GM12878 (cell line): ENCODE measurements around the gene MAP2K2. TPM values are rescaled to one million over a fixed set of nuclear protein-coding genes. Genes with fewer than 3 reads are reported as not detected.

Experiments used
- ATAC-seq: fragments of 200-7000 bp; cut with Tn5 transposase; 3 replicates; pipeline ENCODE4 v1.9.1; 2020; ENCODE audit warnings: mild to moderate bottlenecking, moderate library complexity
- BruUV-seq: library from RNA; stranded (reverse); fragments of 400-500 nt; replicated peaks from 2 replicates; lab custom pipeline; 2021; lab: Mats Ljungman, UMichigan
- CTCF ChIA-PET: fragments of 300-600 bp; sonication (Branson Sonifier 250); formaldehyde crosslinking; extraction: SDS; loops from one replicate; lab custom pipeline; 2021; ENCODE audit warnings: inconsistent platforms; lab: Yijun Ruan, JAX
- POLR2A ChIA-PET: fragments of 350-600 bp; formaldehyde crosslinking; extraction: SDS; loops from one replicate; lab custom pipeline; 2021; ENCODE audit warnings: inconsistent platforms; lab: Charles Lee
- RAD21 ChIA-PET: fragments of 300-600 bp; sonication (Branson Sonifier 250); formaldehyde crosslinking; loops from one replicate; lab custom pipeline; 2023; ENCODE audit warnings: antibody characterized with exemption; ENCODE audit not compliant: unreplicated experiment; lab: Charles Lee
- SMC1A ChIA-PET: fragments of 300-600 bp; sonication (Branson Sonifier 250); formaldehyde crosslinking; loops from one replicate; lab custom pipeline; 2023; ENCODE audit not compliant: unreplicated experiment, uncharacterized antibody; lab: Charles Lee
- DNase-seq: peaks from one replicate; pipeline ENCODE4 v3.0.0-alpha.2; 2011; ENCODE audit warnings: low read depth, low spot score
- FAIRE-seq: peaks from 3 replicates; lab custom pipeline; 2011; peaks lifted over from hg19 to GRCh38; lab: Jason Lieb, UNC
- H2AFZ ChIP-seq: 2 replicates; pipeline ENCODE4 v1.6.0; 2011; ENCODE audit warnings: low read depth, low read length, control low read depth; ENCODE audit not compliant: control insufficient read depth
- H3K27ac ChIP-seq: 2 replicates; pipeline ENCODE4 v1.5.1; 2011; ENCODE audit warnings: control low read depth; ENCODE audit not compliant: control insufficient read depth, insufficient read depth
- H3K27me3 ChIP-seq, 2 experiments: replicated peaks in 1 of 2; 2 replicates each; pipeline versions ENCODE4 v1.6.0 to v1.6.1; 2011; ENCODE audit warnings: low read length in 1 of 2; ENCODE audit not compliant: control insufficient read depth in 2 of 2, insufficient read depth in 2 of 2
- H3K36me3 ChIP-seq, 2 experiments: 2 replicates each; pipeline ENCODE4 v1.5.1; 2011; ENCODE audit warnings: low read length in 1 of 2; ENCODE audit not compliant: control insufficient read depth in 2 of 2, insufficient read depth in 2 of 2
- H3K4me1 ChIP-seq: 2 replicates; pipeline ENCODE4 v1.6.1; 2011; ENCODE audit warnings: mild to moderate bottlenecking, low read length, moderate library complexity, mixed read lengths; ENCODE audit not compliant: control insufficient read depth, insufficient read depth
- H3K4me2 ChIP-seq: 2 replicates; pipeline ENCODE4 v1.6.0; 2011; ENCODE audit warnings: control low read depth; ENCODE audit not compliant: control insufficient read depth, insufficient read depth
- H3K4me3 ChIP-seq: fragments of 200-600 bp; sonication (generic); 2 replicates; pipeline ENCODE4 v1.5.1; 2016
- H3K79me2 ChIP-seq: 2 replicates; pipeline ENCODE4 v1.6.0; 2011; ENCODE audit warnings: low read length; ENCODE audit not compliant: control insufficient read depth, insufficient read depth
- H3K9ac ChIP-seq: 2 replicates; pipeline ENCODE4 v1.8.0; 2011; ENCODE audit warnings: low read length, control low read depth, mixed read lengths; ENCODE audit not compliant: control insufficient read depth, insufficient read depth
- H3K9me3 ChIP-seq: replicated peaks from 3 replicates; pipeline ENCODE4 v1.5.1; 2011; ENCODE audit warnings: mild to moderate bottlenecking, low read length; ENCODE audit not compliant: control insufficient read depth, insufficient read depth
- H4K20me1 ChIP-seq: 2 replicates; pipeline ENCODE4 v1.6.0; 2011; ENCODE audit not compliant: control insufficient read depth, insufficient read depth
- JUNB ChIP-seq: IDR thresholded peaks from 2 replicates; pipeline ENCODE4 v1.6.1; 2016; ENCODE audit warnings: antibody characterized with exemption, mild to moderate bottlenecking
- NFYB ChIP-seq: IDR thresholded peaks from 2 replicates; pipeline ENCODE4 v1.6.1; 2011; ENCODE audit warnings: low read depth, mild to moderate bottlenecking, low read length, improper control_type of control experiment, moderate library complexity; ENCODE audit not compliant: insufficient read depth
- POLR2A ChIP-seq: IDR thresholded peaks from 2 replicates; pipeline ENCODE4 v1.6.1; 2011; ENCODE audit warnings: low read depth, mild to moderate bottlenecking, low read length
- RUNX3 ChIP-seq: IDR thresholded peaks from 2 replicates; pipeline ENCODE4 v1.6.1; 2012; ENCODE audit warnings: low read length, inconsistent platforms
- SP1 ChIP-seq: IDR thresholded peaks from one replicate; pipeline ENCODE4 v1.6.1; 2011; ENCODE audit warnings: low read depth, low read length
- ZNF384 ChIP-seq: IDR thresholded peaks from 2 replicates; pipeline ENCODE4 v1.6.1; 2012; ENCODE audit warnings: low read depth, mild to moderate bottlenecking, low read length, improper control_type of control experiment, borderline replicate concordance
- ZZZ3 ChIP-seq: IDR thresholded peaks from 2 replicates; pipeline ENCODE4 v1.6.1; 2011; ENCODE audit warnings: low read depth; ENCODE audit not compliant: control insufficient read depth, insufficient read length
- WGBS: methylation state at CpG from one replicate; pipeline ENCODE4 v1.1.6; 2016; ENCODE audit warnings: low lambda C conversion rate; ENCODE audit not compliant: insufficient replicate concordance, insufficient coverage; ENCODE audit errors: missing lambda C conversion rate; 5-methylcytosine and 5-hydroxymethylcytosine counted together
- in situ Hi-C: fragments of 300-500 bp; cut with MboI; formaldehyde crosslinking; loops from 9 replicates; pipeline ENCODE4 v1.14.3; 2018; ENCODE audit warnings: mixed read lengths
- intact Hi-C: fragments of 100-400 bp; cut with micrococcal nuclease; formaldehyde crosslinking; loops from one replicate; pipeline ENCODE4 v1.14.2; 2022; ENCODE audit not compliant: unreplicated experiment
- polyA plus RNA-seq, 11 experiments: library from polyadenylated mRNA; depleted of rRNA in 4 of 11; unstranded in 6 of 11; stranded (reverse) in 5 of 11; fragments of >200 nt; fragmentation: Nextera tagmentation in 4 of 11; fragmentation: Illumina TruSeq in 1 of 11; extraction: Ambion mirVana in 4 of 11; extraction: Trizol in 1 of 11; gene quantifications; 1 replicate in 1 of 11; 2 replicates in 10 of 11; pipeline versions ENCODE4 v1.2.1 to v1.2.3, GENCODE V29; 2011 to 2016; ENCODE audit warnings: inconsistent platforms in 2 of 11, missing spikeins in 2 of 11, low read depth in 1 of 11
- total RNA-seq, 4 experiments: library from RNA; depleted of rRNA in 3 of 4; stranded (reverse); fragments of >200 nt in 3 of 4; fragmentation: Illumina TruSeq in 1 of 4; extraction: Trizol in 1 of 4; gene quantifications; 2 replicates each; pipeline versions ENCODE4 v1.2.1 to v1.2.3, GENCODE V29; 2013 to 2021
- TF ChIP-seq, protein P1 (sequence below): IDR thresholded peaks from 2 replicates; pipeline ENCODE4 v1.6.1; 2012; ENCODE audit warnings: low read length, inconsistent platforms
- TF ChIP-seq, protein P2 (sequence below): IDR thresholded peaks from 2 replicates; pipeline ENCODE4 v1.6.1; 2011; ENCODE audit warnings: low read depth, mild to moderate bottlenecking, low read length, moderate library complexity, borderline replicate concordance; ENCODE audit errors: extremely low read depth

The MAP2K2 gene
- total and polyA plus RNA-seq, 10 of the 15 experiments (the other 5 are each of a cell fraction or from before 2014, with no cell fraction given) = 1.00 to 210 (median 53.5) TPM

DNA sequence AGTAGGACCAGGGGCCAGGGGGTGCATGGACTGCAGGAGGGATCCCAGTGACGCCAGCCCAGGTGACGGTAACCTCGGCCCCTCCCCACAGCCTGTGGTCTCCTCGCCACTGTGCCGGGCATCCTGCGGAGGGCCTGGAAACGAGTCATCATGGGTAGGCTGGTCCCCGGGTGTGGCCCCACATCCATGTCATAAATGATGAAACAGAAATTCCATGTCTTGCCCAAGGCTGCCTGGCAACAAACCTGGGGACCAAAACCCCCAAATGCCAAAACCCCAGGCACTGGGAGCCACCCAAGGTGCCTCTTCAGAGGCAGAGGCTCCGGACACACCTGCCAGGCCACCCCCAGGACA, 20.9 kb downstream of the MAP2K2 start (continued):
- TF ChIP-seq, protein P1, sequence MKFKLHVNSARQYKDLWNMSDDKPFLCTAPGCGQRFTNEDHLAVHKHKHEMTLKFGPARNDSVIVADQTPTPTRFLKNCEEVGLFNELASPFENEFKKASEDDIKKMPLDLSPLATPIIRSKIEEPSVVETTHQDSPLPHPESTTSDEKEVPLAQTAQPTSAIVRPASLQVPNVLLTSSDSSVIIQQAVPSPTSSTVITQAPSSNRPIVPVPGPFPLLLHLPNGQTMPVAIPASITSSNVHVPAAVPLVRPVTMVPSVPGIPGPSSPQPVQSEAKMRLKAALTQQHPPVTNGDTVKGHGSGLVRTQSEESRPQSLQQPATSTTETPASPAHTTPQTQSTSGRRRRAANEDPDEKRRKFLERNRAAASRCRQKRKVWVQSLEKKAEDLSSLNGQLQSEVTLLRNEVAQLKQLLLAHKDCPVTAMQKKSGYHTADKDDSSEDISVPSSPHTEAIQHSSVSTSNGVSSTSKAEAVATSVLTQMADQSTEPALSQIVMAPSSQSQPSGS = no peak
- TF ChIP-seq JUNB (no peak), ZNF384 (no peak), RUNX3 (no peak), ZZZ3 (no peak)
- TF ChIP-seq, protein P2, sequence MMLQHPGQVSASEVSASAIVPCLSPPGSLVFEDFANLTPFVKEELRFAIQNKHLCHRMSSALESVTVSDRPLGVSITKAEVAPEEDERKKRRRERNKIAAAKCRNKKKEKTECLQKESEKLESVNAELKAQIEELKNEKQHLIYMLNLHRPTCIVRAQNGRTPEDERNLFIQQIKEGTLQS = no peak

DNA sequence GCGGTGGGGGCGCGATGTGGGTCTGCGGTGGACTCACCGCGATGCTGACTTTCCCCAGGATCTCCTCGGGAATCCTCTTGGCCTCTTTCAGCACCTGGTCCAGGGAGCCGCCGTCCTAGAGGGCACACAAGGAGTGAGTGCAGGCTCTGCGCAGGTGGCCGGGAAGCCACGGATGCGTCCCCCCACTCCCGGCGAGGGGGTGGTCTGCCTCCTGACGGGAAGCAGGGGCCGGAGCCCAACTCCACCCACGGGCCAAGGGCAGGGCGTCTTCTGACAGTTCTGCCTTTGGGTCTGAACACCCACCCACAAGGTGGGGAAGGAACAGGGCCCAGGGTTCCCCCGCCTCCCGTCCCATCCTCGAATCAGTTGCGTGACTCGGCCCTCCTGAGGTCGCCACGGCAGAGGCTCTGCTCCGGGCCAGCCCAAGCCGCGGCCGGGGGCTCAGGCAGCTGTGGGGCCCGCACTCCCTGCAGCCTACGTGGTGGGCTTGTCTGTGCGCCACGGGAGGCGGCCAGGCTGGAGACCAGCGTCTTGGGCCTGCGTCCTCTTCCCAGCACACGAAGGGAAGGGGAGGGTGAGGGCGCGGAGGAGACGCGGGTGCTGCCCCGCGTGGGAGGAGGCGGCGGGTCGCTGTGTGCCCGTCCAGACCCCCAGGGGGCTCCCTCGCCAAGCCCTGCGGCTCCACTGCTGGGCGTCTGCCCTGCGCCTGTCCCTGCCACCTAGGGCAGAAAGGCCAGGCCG, 21.4 kb downstream of the MAP2K2 start:
- Histone ChIP-seq H3K36me3 (peaks cover 10 to 26% of the 10 kb centered on the region in 2 experiments; a peak in 3 of 4 replicates), H3K27ac (no peak overlapping the region), H3K4me3 (no peak overlapping the region), H3K9me3 (no peaks in the 10 kb centered on the region), H3K79me2 (no peaks in the 10 kb centered on the region), H3K4me2 (no peak overlapping the region), H2AFZ (no peak overlapping the region), H3K27me3 (no peaks in the 10 kb centered on the region), H4K20me1 (no peaks in the 10 kb centered on the region), H3K9ac (no peak overlapping the region), H3K4me1 (no peaks in the 10 kb centered on the region)
- FAIRE-seq = no peak
- SMC1A ChIA-PET = interaction anchor here (0.6 kb wide), 1 partner anchor 104 kb away, joined by 3 read pairs; no protein-coding TSS in a partner anchor
- no TSS peak for BruUV-seq
- ATAC-seq = no peak
- in situ Hi-C loops = no loop called here
- POLR2A ChIA-PET = no interaction called here
- RAD21 ChIA-PET = no interaction called here
- CTCF ChIA-PET = no interaction called here
- intact Hi-C loops = no loop called here
- DNase-seq = no peak
- TF ChIP-seq SP1 (no peak), NFYB (no peak), POLR2A (peak; percentile 0; the same call in 1 of the 2 replicates)
- WGBS = 94% methylated on average over 51 of the region's 53 CpGs
